ENCODE results near the gene FXYD2. TPM values are rescaled to one million over a fixed set of nuclear protein-coding genes. Genes with fewer than 3 reads are reported as not detected.

Gene FXYD2
- total RNA-seq, 1 donor from 2014 or later = 3.6 TPM

DNA sequence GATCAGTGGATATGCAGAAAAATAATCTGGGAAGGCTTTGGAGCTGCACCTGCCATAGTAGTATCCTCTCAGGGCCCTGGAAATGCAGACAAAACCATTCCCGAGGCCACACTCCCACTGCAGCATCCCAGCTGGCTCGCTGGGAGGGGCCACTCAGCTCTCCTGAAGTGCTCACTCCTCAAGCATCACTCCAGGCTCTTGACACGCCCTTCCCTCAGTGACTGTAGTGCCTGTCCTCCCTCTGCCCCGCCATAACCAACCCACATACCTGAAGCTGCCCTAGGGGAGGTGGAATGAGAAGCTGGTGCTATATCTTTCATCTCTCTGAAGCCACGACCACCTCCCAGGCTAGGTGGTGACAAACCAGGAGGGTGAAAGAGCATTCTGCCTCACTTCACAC is 32.3 kb downstream of the FXYD2 start:
- Mint-ChIP-seq H3K4me1 (ENCODE audit: low read depth) (no peaks in the 10 kb centered on the region), H3K27ac (no peak overlapping the region), H3K4me3 (no peak overlapping the region), H3K27me3 (ENCODE audit: insufficient read depth) (peaks cover 35% of the 10 kb centered on the region), H3K36me3 (ENCODE audit: low read depth) (no peaks in the 10 kb centered on the region), H3K9me3 (no peaks in the 10 kb centered on the region)
- DNase-seq (ENCODE audit: low spot score) = no peak
- intact Hi-C loops (cut with micrococcal nuclease) = no loop called here

GRCh38 chr11:117790279-117790678 is 34.3 kb downstream of the FXYD2 start:
- DNase-seq (ENCODE audit: low spot score) = no peak
- intact Hi-C loops (cut with micrococcal nuclease) = no loop called here
- Mint-ChIP-seq H3K36me3 (ENCODE audit: low read depth) (no peaks in the 10 kb centered on the region), H3K4me3 (no peak overlapping the region), H3K27ac (no peak overlapping the region), H3K9me3 (no peaks in the 10 kb centered on the region), H3K27me3 (ENCODE audit: insufficient read depth) (peaks cover 32% of the 10 kb centered on the region), H3K4me1 (ENCODE audit: low read depth) (no peaks in the 10 kb centered on the region)

DNA sequence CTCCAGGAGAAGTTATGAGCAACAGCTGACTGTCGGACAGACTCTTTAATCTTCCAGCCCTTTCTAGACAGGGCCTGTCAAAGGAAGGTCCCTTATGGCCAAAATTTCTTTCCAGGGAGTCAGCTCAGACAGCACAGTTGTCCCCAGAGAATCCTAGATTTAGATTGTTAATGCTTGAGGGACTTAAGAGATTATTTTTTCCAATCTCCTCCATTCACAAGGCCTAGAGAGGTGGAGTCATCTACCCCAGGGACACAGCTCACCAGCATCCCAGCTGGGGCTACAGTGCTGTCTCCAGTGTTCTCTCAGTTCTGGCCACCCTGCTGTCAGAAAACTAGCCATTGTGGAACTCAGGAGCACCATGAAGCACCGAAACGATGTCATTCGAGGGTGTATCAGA is 35.3 kb downstream of the FXYD2 start:
- DNase-seq (ENCODE audit: low spot score) = no peak
- no peaks in the 10 kb centered on the region for H3K9me3 Mint-ChIP-seq
- no peak overlapping the region for H3K4me3 Mint-ChIP-seq
- peaks cover 22% of the 10 kb centered on the region for H3K27me3 Mint-ChIP-seq (ENCODE audit: insufficient read depth)
- intact Hi-C loops (cut with micrococcal nuclease) = no loop called here
- no peak overlapping the region for H3K27ac Mint-ChIP-seq
- no peaks in the 10 kb centered on the region for H3K36me3 Mint-ChIP-seq (ENCODE audit: low read depth)
- H3K4me1 Mint-ChIP-seq (ENCODE audit: low read depth) = no peaks in the 10 kb centered on the region

- intact Hi-C loops (cut with micrococcal nuclease) = no loop called here
- H3K27me3 Mint-ChIP-seq (ENCODE audit: insufficient read depth) = peaks cover 5% of the 10 kb centered on the region
- no peaks in the 10 kb centered on the region for H3K36me3 Mint-ChIP-seq (ENCODE audit: low read depth)
- H3K4me3 Mint-ChIP-seq = no peak overlapping the region
- no peaks in the 10 kb centered on the region for H3K9me3 Mint-ChIP-seq
- DNase-seq (ENCODE audit: low spot score) = no peak
- no peaks in the 10 kb centered on the region for H3K4me1 Mint-ChIP-seq (ENCODE audit: low read depth)
- H3K27ac Mint-ChIP-seq = no peak overlapping the region
Observed at GRCh38 chr11:117786135-117786870, 38.2 kb downstream of the FXYD2 start.

GRCh38 chr11:117782101-117782500 is 42.4 kb downstream of the FXYD2 start:
- intact Hi-C loops (cut with micrococcal nuclease) = no loop called here
- no peak for DNase-seq (ENCODE audit: low spot score)
- H3K27me3 Mint-ChIP-seq (ENCODE audit: insufficient read depth) = peaks cover 12% of the 10 kb centered on the region
- H3K4me1 Mint-ChIP-seq (ENCODE audit: low read depth) = no peaks in the 10 kb centered on the region
- H3K9me3 Mint-ChIP-seq = no peaks in the 10 kb centered on the region
- no peaks in the 10 kb centered on the region for H3K36me3 Mint-ChIP-seq (ENCODE audit: low read depth)
- H3K4me3 Mint-ChIP-seq = no peak overlapping the region
- no peak overlapping the region for H3K27ac Mint-ChIP-seq

GRCh38 chr11:117781627-117782026 is 42.9 kb downstream of the FXYD2 start:
- Mint-ChIP-seq H3K4me3 (no peak overlapping the region), H3K9me3 (no peaks in the 10 kb centered on the region), H3K36me3 (ENCODE audit: low read depth) (no peaks in the 10 kb centered on the region), H3K27ac (no peak overlapping the region), H3K27me3 (ENCODE audit: insufficient read depth) (peaks cover 12% of the 10 kb centered on the region), H3K4me1 (ENCODE audit: low read depth) (no peaks in the 10 kb centered on the region)
- intact Hi-C loops (cut with micrococcal nuclease) = no loop called here
- no peak for DNase-seq (ENCODE audit: low spot score)

DNA sequence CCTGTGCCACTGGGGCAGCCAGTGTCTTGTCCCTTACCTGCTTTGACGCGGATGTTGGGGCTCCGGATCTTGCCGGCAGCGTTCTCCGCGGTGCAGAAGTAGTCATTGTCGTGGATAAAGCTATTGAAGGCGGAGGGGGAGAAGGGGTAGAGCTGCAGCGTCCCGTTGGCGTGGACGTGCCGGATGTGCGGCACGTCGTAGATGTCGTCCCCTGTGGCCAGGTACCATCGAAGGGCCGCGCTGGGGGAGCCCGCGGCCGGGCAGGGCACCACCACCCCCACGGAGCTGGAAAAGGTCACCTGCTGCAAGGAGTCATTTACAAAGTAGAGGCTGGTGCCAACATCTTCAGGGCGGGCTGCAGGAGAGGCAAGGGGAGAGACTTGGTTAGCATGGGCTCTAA is 44.1 kb downstream of the FXYD2 start:
- no peaks in the 10 kb centered on the region for H3K9me3 Mint-ChIP-seq
- H3K4me1 Mint-ChIP-seq (ENCODE audit: low read depth) = no peaks in the 10 kb centered on the region
- no peak overlapping the region for H3K4me3 Mint-ChIP-seq
- intact Hi-C loops (cut with micrococcal nuclease) = no loop called here
- no peak for DNase-seq (ENCODE audit: low spot score)
- peaks cover 12% of the 10 kb centered on the region for H3K27me3 Mint-ChIP-seq (ENCODE audit: insufficient read depth)
- no peaks in the 10 kb centered on the region for H3K36me3 Mint-ChIP-seq (ENCODE audit: low read depth)
- H3K27ac Mint-ChIP-seq = no peak overlapping the region

GRCh38 chr11:117774553-117774952 is 50.0 kb downstream of the FXYD2 start:
- H3K36me3 Mint-ChIP-seq (ENCODE audit: low read depth) = no peaks in the 10 kb centered on the region
- no peak for DNase-seq (ENCODE audit: low spot score)
- H3K27ac Mint-ChIP-seq = no peak overlapping the region
- intact Hi-C loops (cut with micrococcal nuclease) = no loop called here
- no peaks in the 10 kb centered on the region for H3K9me3 Mint-ChIP-seq
- no peak overlapping the region for H3K4me3 Mint-ChIP-seq
- peaks cover 12% of the 10 kb centered on the region for H3K27me3 Mint-ChIP-seq (ENCODE audit: insufficient read depth)
- H3K4me1 Mint-ChIP-seq (ENCODE audit: low read depth) = no peaks in the 10 kb centered on the region

GRCh38 chr11:117772360-117772759 is 52.2 kb downstream of the FXYD2 start:
- Mint-ChIP-seq H3K9me3 (no peaks in the 10 kb centered on the region), H3K4me1 (ENCODE audit: low read depth) (no peaks in the 10 kb centered on the region), H3K27ac (no peak overlapping the region), H3K4me3 (no peak overlapping the region), H3K36me3 (ENCODE audit: low read depth) (no peaks in the 10 kb centered on the region), H3K27me3 (ENCODE audit: insufficient read depth) (peaks cover 6% of the 10 kb centered on the region)
- no peak for DNase-seq (ENCODE audit: low spot score)
- intact Hi-C loops (cut with micrococcal nuclease) = no loop called here

DNA sequence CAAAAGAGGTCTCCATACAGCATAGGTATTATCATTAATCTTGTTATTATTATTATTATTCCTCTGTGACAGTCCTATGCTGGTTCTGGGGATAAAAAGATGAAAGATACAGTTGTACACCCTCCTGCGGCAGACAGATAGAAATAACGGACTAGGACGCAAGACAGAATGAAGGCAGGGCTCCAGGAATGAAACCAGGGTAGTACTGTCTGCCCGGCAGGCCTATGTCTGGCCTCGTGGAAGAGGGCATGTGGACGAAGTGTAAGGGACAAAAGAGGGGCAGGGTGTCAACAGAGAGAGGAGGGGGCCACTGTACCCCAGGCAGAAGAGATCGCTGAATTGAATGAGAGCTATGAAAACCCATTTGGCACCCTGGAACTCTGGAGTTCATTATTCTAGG is 52.7 kb downstream of the FXYD2 start:
- Mint-ChIP-seq H3K36me3 (ENCODE audit: low read depth) (no peaks in the 10 kb centered on the region), H3K27me3 (ENCODE audit: insufficient read depth) (peaks cover 6% of the 10 kb centered on the region), H3K9me3 (no peaks in the 10 kb centered on the region), H3K4me3 (no peak overlapping the region), H3K4me1 (ENCODE audit: low read depth) (no peaks in the 10 kb centered on the region), H3K27ac (no peak overlapping the region)
- intact Hi-C loops (cut with micrococcal nuclease) = no loop called here
- DNase-seq (ENCODE audit: low spot score) = no peak

DNA sequence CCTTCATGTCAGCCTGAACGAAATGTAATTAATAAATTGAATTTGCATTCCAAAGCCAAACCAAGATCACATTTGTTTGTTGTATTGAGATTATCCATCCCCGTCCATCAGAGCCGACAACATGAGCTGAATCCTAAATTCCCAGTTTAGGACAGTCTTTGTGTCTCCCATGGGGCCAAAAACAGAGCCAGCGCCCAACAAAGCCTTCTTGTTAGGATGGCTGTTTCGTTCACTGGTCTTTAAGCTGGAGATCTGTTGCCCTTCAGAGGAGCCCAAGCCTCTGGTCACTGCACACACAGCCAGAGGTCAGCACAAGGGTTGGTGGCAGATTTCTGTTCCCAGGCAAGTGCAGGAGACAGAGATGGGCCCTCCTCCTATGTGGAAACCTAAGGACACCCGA is 53.3 kb downstream of the FXYD2 start:
- Mint-ChIP-seq H3K4me1 (ENCODE audit: low read depth) (no peaks in the 10 kb centered on the region), H3K4me3 (no peak overlapping the region), H3K9me3 (no peaks in the 10 kb centered on the region), H3K36me3 (ENCODE audit: low read depth) (no peaks in the 10 kb centered on the region), H3K27ac (no peak overlapping the region), H3K27me3 (ENCODE audit: insufficient read depth) (peaks cover 6% of the 10 kb centered on the region)
- no peak for DNase-seq (ENCODE audit: low spot score)
- intact Hi-C loops (cut with micrococcal nuclease) = no loop called here

GRCh38 chr11:117770061-117770460 is 54.5 kb downstream of the FXYD2 start:
- no peaks in the 10 kb centered on the region for H3K9me3 Mint-ChIP-seq
- no peaks in the 10 kb centered on the region for H3K4me1 Mint-ChIP-seq (ENCODE audit: low read depth)
- H3K27ac Mint-ChIP-seq = no peak overlapping the region
- no peak for DNase-seq (ENCODE audit: low spot score)
- H3K4me3 Mint-ChIP-seq = no peak overlapping the region
- intact Hi-C loops (cut with micrococcal nuclease) = no loop called here
- H3K36me3 Mint-ChIP-seq (ENCODE audit: low read depth) = no peaks in the 10 kb centered on the region
- H3K27me3 Mint-ChIP-seq (ENCODE audit: insufficient read depth) = peaks cover 6% of the 10 kb centered on the region

Measured in activated T-helper 1 cell treated with anti-CD3 and anti-CD28 coated beads, Interleukin-12 subunit alpha, Interleukin-12 subunit beta, Interleukin-2, Interleukin-4 antibody, amounts not matched to agents 30 ng/mL and 10 ng/mL and 1 ng/mL, durations not matched to agents 14 hours and 24 hours and 36 hours (primary cell).